Transverse colon (tissue), 4 donors: Measurements from ENCODE around the gene GPR17.

Experiments
- CTCF ChIP-seq, 5 experiments: fragments of 200-600 bp in 3 of 5; fragments of 450-650 bp in 2 of 5; sonication (generic) in 3 of 5; IDR thresholded peaks; 1 replicate in 2 of 5; 2 replicates in 3 of 5; pipeline ENCODE4 v1.5.1; 2016 to 2017; ENCODE audit warnings: antibody characterized with exemption in 5 of 5, inconsistent platforms in 3 of 5, mild to moderate bottlenecking in 2 of 5, moderate library complexity in 1 of 5
- EP300 ChIP-seq: sonication (generic); formaldehyde crosslinking; IDR thresholded peaks from one replicate; pipeline ENCODE4 v1.6.1; 2017; ENCODE audit warnings: antibody characterized with exemption, low read depth
- POLR2A ChIP-seq: fragments of 450-650 bp; IDR thresholded peaks from one replicate; pipeline ENCODE4 v1.6.1; 2016; ENCODE audit warnings: antibody characterized with exemption, mild to moderate bottlenecking, moderate library complexity
- POLR2AphosphoS5 ChIP-seq, 3 donors: sonication (generic); formaldehyde crosslinking; IDR thresholded peaks; one replicate each; pipeline ENCODE4 v1.6.1; 2016; ENCODE audit warnings: antibody characterized with exemption in 3 of 3

GRCh38 chr2:127656569-127657231 is 10.7 kb downstream of the GPR17 start:
- TF ChIP-seq POLR2A (no peak), CTCF (IDR thresholded peaks at IDR 0.05) (no peak), POLR2AphosphoS5 (IDR thresholded peaks at IDR 0.05) (no peak), EP300 (no peak)
